ENCODE data around the gene ELF4. TPM values are rescaled to one million over a fixed set of nuclear protein-coding genes. Genes with fewer than 3 reads are reported as not detected.

The ELF4 gene
- polyA plus RNA-seq, 1 donor from 2014 or later: not detected

GRCh38 chrX:130030826-130031225 is 79.5 kb downstream of the ELF4 start (continued):
- TF ChIP-seq RAD21 (conservative IDR thresholded peaks at IDR 0.05): no peak

- H4K20me1 ChIP-seq (ENCODE audit: insufficient read depth): no peaks in the 10 kb centered on the region
- H3K27ac ChIP-seq (ENCODE audit: low read length): no peak overlapping the region
- H3K4me3 ChIP-seq (ENCODE audit: low read length): no peak overlapping the region
- peak; percentile 51 for TF ChIP-seq CTCF (IDR thresholded peaks at IDR 0.05; ENCODE audit: poor library complexity, severe bottlenecking)
- no peak for TF ChIP-seq TAF1 (IDR thresholded peaks at IDR 0.05; ENCODE audit: low read depth)
- TF ChIP-seq SMC3 (conservative IDR thresholded peaks at IDR 0.05; ENCODE audit: poor library complexity): peak; percentile 53
- H3K9me3 ChIP-seq (ENCODE audit: low read length): no peaks in the 10 kb centered on the region
- no peaks in the 10 kb centered on the region for H3K79me2 ChIP-seq (replicated peaks; ENCODE audit: insufficient read depth, low read length)
- no peaks in the 10 kb centered on the region for H3K36me3 ChIP-seq (ENCODE audit: insufficient read depth, low read length)
- H3K9me2 ChIP-seq (ENCODE audit: insufficient read depth, low read length): no peaks in the 10 kb centered on the region
- no peak overlapping the region for H2AFZ ChIP-seq (ENCODE audit: low read depth, low read length)
- H3K9ac ChIP-seq (ENCODE audit: low read length): no peak overlapping the region
- no peak overlapping the region for H3K4me2 ChIP-seq (ENCODE audit: low read length)
- H3K27me3 ChIP-seq (ENCODE audit: insufficient read depth, low read depth, low read length): no peaks in the 10 kb centered on the region
- H3F3A ChIP-seq (ENCODE audit: insufficient read depth, low read length, poor library complexity, severe bottlenecking): no peaks in the 10 kb centered on the region
Measured at GRCh38 chrX:130028196-130028595, 82.1 kb downstream of the ELF4 start.

GRCh38 chrX:130027569-130027968 is 82.7 kb downstream of the ELF4 start:
- Histone ChIP-seq H3K9ac (ENCODE audit: low read length) (no peak overlapping the region), H3K4me3 (ENCODE audit: low read length) (no peak overlapping the region), H3K79me2 (replicated peaks; ENCODE audit: insufficient read depth, low read length) (no peaks in the 10 kb centered on the region), H3K4me2 (ENCODE audit: low read length) (no peak overlapping the region), H4K20me1 (ENCODE audit: insufficient read depth) (no peaks in the 10 kb centered on the region), H3F3A (ENCODE audit: insufficient read depth, low read length, poor library complexity, severe bottlenecking) (no peaks in the 10 kb centered on the region), H2AFZ (ENCODE audit: low read depth, low read length) (no peak overlapping the region), H3K27me3 (ENCODE audit: insufficient read depth, low read depth, low read length) (no peaks in the 10 kb centered on the region), H3K27ac (ENCODE audit: low read length) (no peak overlapping the region), H3K9me3 (ENCODE audit: low read length) (no peaks in the 10 kb centered on the region), H3K9me2 (ENCODE audit: insufficient read depth, low read length) (no peaks in the 10 kb centered on the region), H3K36me3 (ENCODE audit: insufficient read depth, low read length) (no peaks in the 10 kb centered on the region)
- TF ChIP-seq POLR2AphosphoS5 (IDR thresholded peaks at IDR 0.05) (no peak), TAF1 (IDR thresholded peaks at IDR 0.05; ENCODE audit: low read depth) (no peak), SMC3 (conservative IDR thresholded peaks at IDR 0.05; ENCODE audit: poor library complexity) (no peak), EZH2 (IDR thresholded peaks at IDR 0.05; ENCODE audit: borderline replicate concordance, insufficient read depth, low read length, poor library complexity, severe bottlenecking) (no peak), CTCF (IDR thresholded peaks at IDR 0.05; ENCODE audit: poor library complexity, severe bottlenecking) (no peak), RAD21 (conservative IDR thresholded peaks at IDR 0.05) (no peak), EP300 (conservative IDR thresholded peaks at IDR 0.05; ENCODE audit: poor library complexity, severe bottlenecking) (no peak), MXI1 (conservative IDR thresholded peaks at IDR 0.05; ENCODE audit: poor library complexity, severe bottlenecking) (no peak)
- TF ChIP-seq, protein P1, sequence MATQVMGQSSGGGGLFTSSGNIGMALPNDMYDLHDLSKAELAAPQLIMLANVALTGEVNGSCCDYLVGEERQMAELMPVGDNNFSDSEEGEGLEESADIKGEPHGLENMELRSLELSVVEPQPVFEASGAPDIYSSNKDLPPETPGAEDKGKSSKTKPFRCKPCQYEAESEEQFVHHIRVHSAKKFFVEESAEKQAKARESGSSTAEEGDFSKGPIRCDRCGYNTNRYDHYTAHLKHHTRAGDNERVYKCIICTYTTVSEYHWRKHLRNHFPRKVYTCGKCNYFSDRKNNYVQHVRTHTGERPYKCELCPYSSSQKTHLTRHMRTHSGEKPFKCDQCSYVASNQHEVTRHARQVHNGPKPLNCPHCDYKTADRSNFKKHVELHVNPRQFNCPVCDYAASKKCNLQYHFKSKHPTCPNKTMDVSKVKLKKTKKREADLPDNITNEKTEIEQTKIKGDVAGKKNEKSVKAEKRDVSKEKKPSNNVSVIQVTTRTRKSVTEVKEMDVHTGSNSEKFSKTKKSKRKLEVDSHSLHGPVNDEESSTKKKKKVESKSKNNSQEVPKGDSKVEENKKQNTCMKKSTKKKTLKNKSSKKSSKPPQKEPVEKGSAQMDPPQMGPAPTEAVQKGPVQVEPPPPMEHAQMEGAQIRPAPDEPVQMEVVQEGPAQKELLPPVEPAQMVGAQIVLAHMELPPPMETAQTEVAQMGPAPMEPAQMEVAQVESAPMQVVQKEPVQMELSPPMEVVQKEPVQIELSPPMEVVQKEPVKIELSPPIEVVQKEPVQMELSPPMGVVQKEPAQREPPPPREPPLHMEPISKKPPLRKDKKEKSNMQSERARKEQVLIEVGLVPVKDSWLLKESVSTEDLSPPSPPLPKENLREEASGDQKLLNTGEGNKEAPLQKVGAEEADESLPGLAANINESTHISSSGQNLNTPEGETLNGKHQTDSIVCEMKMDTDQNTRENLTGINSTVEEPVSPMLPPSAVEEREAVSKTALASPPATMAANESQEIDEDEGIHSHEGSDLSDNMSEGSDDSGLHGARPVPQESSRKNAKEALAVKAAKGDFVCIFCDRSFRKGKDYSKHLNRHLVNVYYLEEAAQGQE (IDR thresholded peaks at IDR 0.05; ENCODE audit: borderline replicate concordance): no peak

All from neural cell (in vitro differentiated cells).